ENCODE data around the gene WWP2. TPM values are rescaled to one million over a fixed set of nuclear protein-coding genes. Genes with fewer than 3 reads are reported as not detected.

Gene WWP2
- total RNA-seq, 2 experiments from 2014 or later = 30.3 to 43.4 TPM

- H3K27ac ChIP-seq (ENCODE audit: low read depth, low read length, poor library complexity, severe bottlenecking) = no peak overlapping the region
- H3K4me3 ChIP-seq (ENCODE audit: low read depth, low read length, poor library complexity, severe bottlenecking) = no peak overlapping the region
- H3K4me2 ChIP-seq (ENCODE audit: low read length) = no peak overlapping the region
- TF ChIP-seq EZH2phosphoT487 (IDR thresholded peaks at IDR 0.05; ENCODE audit: borderline replicate concordance, low read depth, low read length) (no peak), CTCF (conservative IDR thresholded peaks at IDR 0.05; ENCODE audit: low read length) (no peak)
- CTCF ChIA-PET (ENCODE audit: unreplicated experiment) = no interaction called here
- POLR2A ChIA-PET = no interaction called here
- no peak overlapping the region for H2AFZ ChIP-seq (ENCODE audit: low read length)
- no peak for DNase-seq (ENCODE audit: low spot score)
- no TSS peak for BruUV-seq (replicated peaks)
- H3K9me2 ChIP-seq (ENCODE audit: insufficient read depth, low read length) = no peaks in the 10 kb centered on the region
- H3K4me1 ChIP-seq (ENCODE audit: insufficient read depth, low read length, poor library complexity, severe bottlenecking) = no peaks in the 10 kb centered on the region
- no peaks in the 10 kb centered on the region for H4K20me1 ChIP-seq (ENCODE audit: insufficient read depth, low read length)
- H3K79me2 ChIP-seq (ENCODE audit: insufficient read depth, low read depth, low read length) = no peaks in the 10 kb centered on the region
- peaks cover 17% of the 10 kb centered on the region for H3K36me3 ChIP-seq (ENCODE audit: insufficient read depth, low read length)
- no peaks in the 10 kb centered on the region for H3K9me3 ChIP-seq (ENCODE audit: low read length)
- intact Hi-C loops (cut with micrococcal nuclease; ENCODE audit: unreplicated experiment) = no loop called here
Measured at GRCh38 chr16:69937465-69937951, 175.4 kb downstream of the WWP2 start.

GRCh38 chr16:69938981-69939820, 177.1 kb downstream of the WWP2 start:
- CTCF ChIA-PET (ENCODE audit: unreplicated experiment) = no interaction called here
- POLR2A ChIA-PET = no interaction called here
- peaks cover 17% of the 10 kb centered on the region for H3K36me3 ChIP-seq (ENCODE audit: insufficient read depth, low read length)

More at GRCh38 chr16:69938981-69939820, 177.1 kb downstream of the WWP2 start:
- Histone ChIP-seq H3K4me2 (ENCODE audit: low read length) (no peak overlapping the region), H3K27ac (ENCODE audit: low read depth, low read length, poor library complexity, severe bottlenecking) (no peak overlapping the region), H3K9me2 (ENCODE audit: insufficient read depth, low read length) (no peaks in the 10 kb centered on the region), H3K4me1 (ENCODE audit: insufficient read depth, low read length, poor library complexity, severe bottlenecking) (no peaks in the 10 kb centered on the region), H3K4me3 (ENCODE audit: low read depth, low read length, poor library complexity, severe bottlenecking) (no peak overlapping the region), H4K20me1 (ENCODE audit: insufficient read depth, low read length) (no peaks in the 10 kb centered on the region), H3K79me2 (ENCODE audit: insufficient read depth, low read depth, low read length) (no peaks in the 10 kb centered on the region), H2AFZ (ENCODE audit: low read length) (no peak overlapping the region), H3K9me3 (ENCODE audit: low read length) (no peaks in the 10 kb centered on the region)
- intact Hi-C loops (cut with micrococcal nuclease; ENCODE audit: unreplicated experiment) = no loop called here
- no peak for DNase-seq (ENCODE audit: low spot score)
- TF ChIP-seq CTCF (conservative IDR thresholded peaks at IDR 0.05; ENCODE audit: low read length) = no peak
- no TSS peak for BruUV-seq (replicated peaks)

Data from OCI-LY7 (cell line).